SU-DHL-6 (cell line): ENCODE results near the gene OSBPL10.

Experiments
- H2AFZ ChIP-seq: fragments of 200-600 bp; sonication (generic); 2 replicates; pipeline ENCODE4 v1.6.1; 2014; ENCODE audit warnings: low read depth, mild to moderate bottlenecking, moderate library complexity, mixed read lengths, antibody characterized with exemption, low read length; ENCODE audit not compliant: severe bottlenecking
- H3F3A ChIP-seq: fragments of 200-600 bp; shearing (Covaris generic); 2 replicates; pipeline ENCODE4 v1.6.0; 2016; ENCODE audit warnings: antibody characterized with exemption, mild to moderate bottlenecking; ENCODE audit not compliant: insufficient read depth
- H3K27ac ChIP-seq: fragments of 200-600 bp; sonication (generic); 2 replicates; pipeline ENCODE4 v1.5.1; 2016; ENCODE audit warnings: low read depth, mild to moderate bottlenecking, low read length, moderate library complexity, mixed read lengths
- H3K27me3 ChIP-seq: fragments of 200-600 bp; sonication (generic), shearing (Covaris generic); 2 replicates; pipeline ENCODE4 v1.6.0; 2014; ENCODE audit warnings: mild to moderate bottlenecking, low read length
- H3K36me3 ChIP-seq: fragments of 200-600 bp; sonication (generic); 2 replicates; pipeline ENCODE4 v1.6.1; 2014; ENCODE audit warnings: mild to moderate bottlenecking, low read length, mixed read lengths
- H3K4me2 ChIP-seq: fragments of 300-600, 200-600 bp; shearing (Covaris generic), sonication (generic); 2 replicates; pipeline ENCODE4 v1.6.0; 2014; ENCODE audit warnings: low read length, low read depth, mild to moderate bottlenecking; ENCODE audit not compliant: poor library complexity, severe bottlenecking
- H3K4me3 ChIP-seq: fragments of 200-600 bp; sonication (generic); 2 replicates; pipeline ENCODE4 v1.5.1; 2014; ENCODE audit warnings: antibody characterized with exemption, low read length, mild to moderate bottlenecking, mixed read lengths; ENCODE audit not compliant: insufficient read depth, poor library complexity, severe bottlenecking
- H3K79me2 ChIP-seq: fragments of 200-600 bp; sonication (generic); 2 replicates; pipeline ENCODE4 v1.6.1; 2014; ENCODE audit warnings: mild to moderate bottlenecking, low read length, moderate library complexity; ENCODE audit not compliant: insufficient read depth
- H3K9ac ChIP-seq: fragments of 200-600 bp; sonication (generic); 2 replicates; pipeline ENCODE4 v1.7.0; 2014; ENCODE audit warnings: mild to moderate bottlenecking, low read length
- H3K9me2 ChIP-seq: fragments of 200-600 bp; sonication (generic); replicated peaks from 2 replicates; pipeline ENCODE4 v1.6.1; 2014; ENCODE audit warnings: low read length; ENCODE audit not compliant: insufficient read depth
- H3K9me3 ChIP-seq: fragments of 200-600 bp; sonication (generic); 2 replicates; pipeline ENCODE4 v1.6.1; 2014; ENCODE audit warnings: low read length, mixed read lengths; ENCODE audit not compliant: insufficient read depth
- H4K20me1 ChIP-seq: fragments of 200-600 bp; sonication (generic); 2 replicates; pipeline ENCODE4 v1.6.1; 2014; ENCODE audit warnings: low read depth, mild to moderate bottlenecking, antibody characterized with exemption, low read length, moderate library complexity, mixed read lengths
- EZH2phosphoT487 ChIP-seq: fragments of 200-600 bp; sonication (generic), shearing (Covaris generic); conservative IDR thresholded peaks from 2 replicates; pipeline ENCODE4 v1.6.1; 2018; ENCODE audit warnings: mild to moderate bottlenecking, antibody characterized with exemption, low read length, moderate library complexity, mixed read lengths
- TF ChIP-seq, protein P1 (sequence below): fragments of 200-600 bp; sonication (generic); IDR thresholded peaks from one replicate; pipeline ENCODE4 v1.5.1; 2017; ENCODE audit warnings: antibody characterized with exemption, mild to moderate bottlenecking, low read length, moderate library complexity; ENCODE audit not compliant: insufficient read depth, poor library complexity, severe bottlenecking

The OSBPL10 gene

DNA sequence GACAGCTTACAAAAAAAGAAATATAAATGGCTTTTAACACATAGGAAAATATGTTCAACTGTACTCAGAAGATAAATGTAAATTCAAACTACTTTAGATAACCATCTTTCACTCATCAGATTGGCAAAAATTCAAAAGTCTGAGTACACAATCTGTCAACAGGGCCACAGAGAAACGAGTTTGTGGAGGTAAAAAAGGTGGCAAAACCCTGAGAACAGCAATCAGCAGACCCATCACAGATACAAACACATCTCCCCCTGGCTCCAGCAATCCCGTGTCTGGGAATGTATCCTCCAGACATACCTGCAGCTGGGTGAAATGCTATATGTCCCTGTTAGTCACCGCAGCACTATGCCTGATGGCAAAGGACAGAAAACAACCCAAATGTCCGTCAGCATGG is 149.5 kb downstream of the OSBPL10 start:
- Histone ChIP-seq H3K9ac (no peak overlapping the region), H2AFZ (no peak overlapping the region), H3K9me2 (no peaks in the 10 kb centered on the region), H3K27me3 (no peaks in the 10 kb centered on the region), H4K20me1 (peaks cover 22% of the 10 kb centered on the region), H3K4me3 (no peak overlapping the region), H3K79me2 (peaks cover 90% of the 10 kb centered on the region), H3K36me3 (peaks cover 18% of the 10 kb centered on the region), H3K4me2 (no peak overlapping the region), H3K9me3 (no peaks in the 10 kb centered on the region), H3F3A (peaks cover 9% of the 10 kb centered on the region), H3K27ac (no peak overlapping the region)
- TF ChIP-seq EZH2phosphoT487: no peak
- TF ChIP-seq, protein P1, sequence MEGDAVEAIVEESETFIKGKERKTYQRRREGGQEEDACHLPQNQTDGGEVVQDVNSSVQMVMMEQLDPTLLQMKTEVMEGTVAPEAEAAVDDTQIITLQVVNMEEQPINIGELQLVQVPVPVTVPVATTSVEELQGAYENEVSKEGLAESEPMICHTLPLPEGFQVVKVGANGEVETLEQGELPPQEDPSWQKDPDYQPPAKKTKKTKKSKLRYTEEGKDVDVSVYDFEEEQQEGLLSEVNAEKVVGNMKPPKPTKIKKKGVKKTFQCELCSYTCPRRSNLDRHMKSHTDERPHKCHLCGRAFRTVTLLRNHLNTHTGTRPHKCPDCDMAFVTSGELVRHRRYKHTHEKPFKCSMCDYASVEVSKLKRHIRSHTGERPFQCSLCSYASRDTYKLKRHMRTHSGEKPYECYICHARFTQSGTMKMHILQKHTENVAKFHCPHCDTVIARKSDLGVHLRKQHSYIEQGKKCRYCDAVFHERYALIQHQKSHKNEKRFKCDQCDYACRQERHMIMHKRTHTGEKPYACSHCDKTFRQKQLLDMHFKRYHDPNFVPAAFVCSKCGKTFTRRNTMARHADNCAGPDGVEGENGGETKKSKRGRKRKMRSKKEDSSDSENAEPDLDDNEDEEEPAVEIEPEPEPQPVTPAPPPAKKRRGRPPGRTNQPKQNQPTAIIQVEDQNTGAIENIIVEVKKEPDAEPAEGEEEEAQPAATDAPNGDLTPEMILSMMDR: no peak

DNA sequence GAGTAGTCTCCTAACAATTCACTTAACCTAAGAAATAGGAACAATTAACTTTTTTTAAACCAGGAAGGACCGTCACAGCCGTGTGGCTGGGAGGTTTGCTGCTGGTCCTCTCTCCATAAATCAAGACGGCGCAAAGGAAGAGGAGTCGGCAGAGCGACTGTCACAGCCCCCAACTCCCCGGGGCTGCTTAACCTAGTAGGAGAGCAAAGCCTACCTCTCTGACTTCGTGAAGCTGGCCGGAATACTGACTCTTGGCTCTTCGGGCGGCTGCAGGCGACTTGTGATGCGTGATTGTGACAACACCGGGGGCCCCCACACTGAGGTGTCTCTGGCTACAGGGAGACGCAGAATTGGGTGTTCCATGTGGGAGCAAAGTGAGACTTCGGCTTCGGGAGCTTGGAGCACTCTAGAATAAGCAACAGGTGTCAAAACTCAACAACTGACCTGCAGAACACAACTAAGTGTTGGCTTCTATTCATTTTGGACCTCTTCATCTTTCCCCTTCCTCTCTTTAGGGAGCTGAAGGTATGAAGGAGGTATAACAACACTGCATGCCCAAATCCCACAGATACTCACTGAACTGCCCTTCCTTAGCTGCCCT is 151.1 kb downstream of the OSBPL10 start:
- Histone ChIP-seq H3K4me3 (no peak overlapping the region), H3K9ac (no peak overlapping the region), H3K4me2 (no peak overlapping the region), H4K20me1 (peaks cover 12% of the 10 kb centered on the region; the same call in 1 of the 2 replicates), H3K27ac (no peak overlapping the region), H2AFZ (no peak overlapping the region), H3K9me3 (no peaks in the 10 kb centered on the region), H3K36me3 (peaks cover 15% of the 10 kb centered on the region; the same call in 1 of the 2 replicates), H3K79me2 (peaks cover 90% of the 10 kb centered on the region), H3F3A (0 out of 2 replicates have a peak, but pooled peaks cover 3% of the 10 kb centered on the region), H3K9me2 (no peaks in the 10 kb centered on the region), H3K27me3 (no peaks in the 10 kb centered on the region)
- TF ChIP-seq, protein P1: no peak
- TF ChIP-seq EZH2phosphoT487: no peak

DNA sequence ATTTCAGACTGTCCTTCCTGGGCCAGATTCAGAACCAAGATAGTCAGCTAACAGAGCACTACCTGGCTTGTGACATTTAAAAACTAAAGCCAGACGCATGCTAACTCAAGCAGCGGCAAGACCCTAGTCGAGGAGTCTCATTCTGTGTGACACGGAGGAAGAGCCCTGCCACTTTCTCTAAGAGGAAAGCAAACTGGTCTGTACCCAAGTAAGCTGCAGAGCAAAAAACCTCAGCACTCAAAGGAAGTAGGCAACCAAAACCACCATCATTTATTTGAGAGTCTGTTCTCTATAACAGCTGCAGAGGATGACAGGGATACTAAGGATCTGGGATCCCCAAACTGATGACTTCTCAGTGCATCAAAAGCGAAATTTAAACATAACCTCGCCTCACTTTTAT is 152.1 kb downstream of the OSBPL10 start:
- Histone ChIP-seq H3K9me2 (no peaks in the 10 kb centered on the region), H3K27ac (no peak overlapping the region), H3K27me3 (no peaks in the 10 kb centered on the region), H3K36me3 (peaks cover 21% of the 10 kb centered on the region; the same call in 1 of the 2 replicates), H2AFZ (no peak overlapping the region), H3F3A (no peaks in the 10 kb centered on the region), H3K4me3 (no peak overlapping the region), H3K79me2 (peaks cover 90% of the 10 kb centered on the region), H3K9ac (no peak overlapping the region), H3K4me2 (no peak overlapping the region), H3K9me3 (no peaks in the 10 kb centered on the region), H4K20me1 (peaks cover 6% of the 10 kb centered on the region; the same call in 1 of the 2 replicates)
- TF ChIP-seq, protein P1: no peak
- TF ChIP-seq EZH2phosphoT487: no peak
